WTC11 (cell line): Measurements from ENCODE around the gene CTIF.

ENCODE experiments used
- ATF1 ChIP-seq: sonication (generic); formaldehyde crosslinking; IDR thresholded peaks from 2 replicates; pipeline ENCODE4 v1.8.1; 2023; ENCODE audit warnings: mild to moderate bottlenecking, moderate library complexity, missing genetic modification reagents
- CREB1 ChIP-seq: sonication (generic); formaldehyde crosslinking; IDR thresholded peaks from 2 replicates; pipeline ENCODE4 v1.8.0; 2023; ENCODE audit warnings: mild to moderate bottlenecking, missing genetic modification reagents
- CREM ChIP-seq: sonication (generic); formaldehyde crosslinking; IDR thresholded peaks from 2 replicates; pipeline ENCODE4 v1.8.1; 2022; ENCODE audit warnings: mild to moderate bottlenecking, missing genetic modification reagents, moderate library complexity
- CTCF ChIP-seq: fragments of 200-600 bp; IDR thresholded peaks from 2 replicates; pipeline ENCODE4 v1.8.0; 2022; ENCODE audit warnings: antibody characterized with exemption
- ELF4 ChIP-seq: sonication (generic); formaldehyde crosslinking; IDR thresholded peaks from 2 replicates; pipeline ENCODE4 v1.8.1; 2022; ENCODE audit warnings: low read depth, mild to moderate bottlenecking, moderate library complexity, missing genetic modification reagents
- EMX1 ChIP-seq: fragments of 250-450 bp; sonication (Bioruptor Pico); IDR thresholded peaks from 2 replicates; pipeline ENCODE4 v1.8.0; 2021; ENCODE audit warnings: mild to moderate bottlenecking
- FOXP4 ChIP-seq: sonication (generic); formaldehyde crosslinking; IDR thresholded peaks from 2 replicates; pipeline ENCODE4 v1.8.0; 2022; ENCODE audit warnings: mild to moderate bottlenecking, missing genetic modification reagents
- NR2C2 ChIP-seq: sonication (generic); formaldehyde crosslinking; IDR thresholded peaks from 2 replicates; pipeline ENCODE4 v1.8.0; 2022; ENCODE audit warnings: mild to moderate bottlenecking, missing genetic modification reagents
- TCF7 ChIP-seq: sonication (generic); formaldehyde crosslinking; IDR thresholded peaks from 2 replicates; pipeline ENCODE4 v1.8.0; 2022; ENCODE audit warnings: mild to moderate bottlenecking, low read depth, missing genetic modification reagents, moderate library complexity
- USF2 ChIP-seq: sonication (generic); formaldehyde crosslinking; IDR thresholded peaks from 2 replicates; pipeline ENCODE4 v1.8.1; 2023; ENCODE audit warnings: mild to moderate bottlenecking, missing genetic modification reagents, moderate library complexity
- TF ChIP-seq, protein P1 (sequence below): sonication (generic); formaldehyde crosslinking; IDR thresholded peaks from 2 replicates; pipeline ENCODE4 v1.8.1; 2022; ENCODE audit warnings: mild to moderate bottlenecking, missing genetic modification reagents, moderate library complexity, borderline replicate concordance
- TF ChIP-seq, protein P2 (sequence below): sonication (generic); formaldehyde crosslinking; IDR thresholded peaks from 2 replicates; pipeline ENCODE4 v1.8.1; 2022; ENCODE audit warnings: low read depth, missing genetic modification reagents, borderline replicate concordance
- TF ChIP-seq, protein P3 (sequence below): fragments of 250-450 bp; sonication (Bioruptor Pico); IDR thresholded peaks from 2 replicates; pipeline ENCODE4 v1.9.0; 2021; ENCODE audit warnings: mild to moderate bottlenecking
- TF ChIP-seq, protein P4 (sequence below): fragments of 250-450 bp; sonication (Bioruptor Pico); IDR thresholded peaks from 2 replicates; pipeline ENCODE4 v1.9.0; 2021; ENCODE audit warnings: mild to moderate bottlenecking

DNA sequence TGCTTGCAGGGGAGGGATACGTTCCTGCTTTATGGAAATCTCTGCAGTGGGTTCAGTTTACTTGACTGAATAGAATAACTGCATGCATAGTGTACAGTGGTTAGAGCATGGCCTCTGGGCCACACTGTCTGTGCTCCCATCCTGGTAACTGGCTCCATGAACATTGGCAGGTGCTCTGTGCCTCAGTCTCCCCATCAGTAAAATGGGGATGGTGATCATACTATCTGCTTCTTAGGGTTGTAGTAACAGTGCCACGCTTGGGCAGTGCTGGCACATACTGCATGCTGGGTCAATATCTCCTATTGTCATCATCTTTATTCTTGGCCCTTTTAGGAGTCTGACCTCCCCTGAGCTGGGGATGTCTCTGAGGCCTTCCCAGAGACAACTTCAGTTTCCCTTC, 117.3 kb downstream of the CTIF start:
- TF ChIP-seq, protein P1, sequence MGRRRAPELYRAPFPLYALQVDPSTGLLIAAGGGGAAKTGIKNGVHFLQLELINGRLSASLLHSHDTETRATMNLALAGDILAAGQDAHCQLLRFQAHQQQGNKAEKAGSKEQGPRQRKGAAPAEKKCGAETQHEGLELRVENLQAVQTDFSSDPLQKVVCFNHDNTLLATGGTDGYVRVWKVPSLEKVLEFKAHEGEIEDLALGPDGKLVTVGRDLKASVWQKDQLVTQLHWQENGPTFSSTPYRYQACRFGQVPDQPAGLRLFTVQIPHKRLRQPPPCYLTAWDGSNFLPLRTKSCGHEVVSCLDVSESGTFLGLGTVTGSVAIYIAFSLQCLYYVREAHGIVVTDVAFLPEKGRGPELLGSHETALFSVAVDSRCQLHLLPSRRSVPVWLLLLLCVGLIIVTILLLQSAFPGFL (CRISPR knock-in tag), result no peak
- no peak for TF ChIP-seq USF2 (CRISPR knock-in tag)
- TF ChIP-seq FOXP4 (CRISPR knock-in tag), result no peak
- no peak for TF ChIP-seq CTCF
- TF ChIP-seq, protein P2, sequence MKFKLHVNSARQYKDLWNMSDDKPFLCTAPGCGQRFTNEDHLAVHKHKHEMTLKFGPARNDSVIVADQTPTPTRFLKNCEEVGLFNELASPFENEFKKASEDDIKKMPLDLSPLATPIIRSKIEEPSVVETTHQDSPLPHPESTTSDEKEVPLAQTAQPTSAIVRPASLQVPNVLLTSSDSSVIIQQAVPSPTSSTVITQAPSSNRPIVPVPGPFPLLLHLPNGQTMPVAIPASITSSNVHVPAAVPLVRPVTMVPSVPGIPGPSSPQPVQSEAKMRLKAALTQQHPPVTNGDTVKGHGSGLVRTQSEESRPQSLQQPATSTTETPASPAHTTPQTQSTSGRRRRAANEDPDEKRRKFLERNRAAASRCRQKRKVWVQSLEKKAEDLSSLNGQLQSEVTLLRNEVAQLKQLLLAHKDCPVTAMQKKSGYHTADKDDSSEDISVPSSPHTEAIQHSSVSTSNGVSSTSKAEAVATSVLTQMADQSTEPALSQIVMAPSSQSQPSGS (CRISPR knock-in tag), result no peak
- TF ChIP-seq CREM (CRISPR knock-in tag), result no peak
- TF ChIP-seq ATF1 (CRISPR knock-in tag), result no peak
- TF ChIP-seq EMX1, result no peak
- TF ChIP-seq ELF4 (CRISPR knock-in tag), result no peak
- no peak for TF ChIP-seq CREB1
- TF ChIP-seq TCF7 (CRISPR knock-in tag), result no peak
- TF ChIP-seq, protein P3, sequence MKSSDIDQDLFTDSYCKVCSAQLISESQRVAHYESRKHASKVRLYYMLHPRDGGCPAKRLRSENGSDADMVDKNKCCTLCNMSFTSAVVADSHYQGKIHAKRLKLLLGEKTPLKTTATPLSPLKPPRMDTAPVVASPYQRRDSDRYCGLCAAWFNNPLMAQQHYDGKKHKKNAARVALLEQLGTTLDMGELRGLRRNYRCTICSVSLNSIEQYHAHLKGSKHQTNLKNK (CRISPR knock-in tag), result no peak
- TF ChIP-seq NR2C2 (CRISPR knock-in tag), result no peak
- TF ChIP-seq, protein P4, sequence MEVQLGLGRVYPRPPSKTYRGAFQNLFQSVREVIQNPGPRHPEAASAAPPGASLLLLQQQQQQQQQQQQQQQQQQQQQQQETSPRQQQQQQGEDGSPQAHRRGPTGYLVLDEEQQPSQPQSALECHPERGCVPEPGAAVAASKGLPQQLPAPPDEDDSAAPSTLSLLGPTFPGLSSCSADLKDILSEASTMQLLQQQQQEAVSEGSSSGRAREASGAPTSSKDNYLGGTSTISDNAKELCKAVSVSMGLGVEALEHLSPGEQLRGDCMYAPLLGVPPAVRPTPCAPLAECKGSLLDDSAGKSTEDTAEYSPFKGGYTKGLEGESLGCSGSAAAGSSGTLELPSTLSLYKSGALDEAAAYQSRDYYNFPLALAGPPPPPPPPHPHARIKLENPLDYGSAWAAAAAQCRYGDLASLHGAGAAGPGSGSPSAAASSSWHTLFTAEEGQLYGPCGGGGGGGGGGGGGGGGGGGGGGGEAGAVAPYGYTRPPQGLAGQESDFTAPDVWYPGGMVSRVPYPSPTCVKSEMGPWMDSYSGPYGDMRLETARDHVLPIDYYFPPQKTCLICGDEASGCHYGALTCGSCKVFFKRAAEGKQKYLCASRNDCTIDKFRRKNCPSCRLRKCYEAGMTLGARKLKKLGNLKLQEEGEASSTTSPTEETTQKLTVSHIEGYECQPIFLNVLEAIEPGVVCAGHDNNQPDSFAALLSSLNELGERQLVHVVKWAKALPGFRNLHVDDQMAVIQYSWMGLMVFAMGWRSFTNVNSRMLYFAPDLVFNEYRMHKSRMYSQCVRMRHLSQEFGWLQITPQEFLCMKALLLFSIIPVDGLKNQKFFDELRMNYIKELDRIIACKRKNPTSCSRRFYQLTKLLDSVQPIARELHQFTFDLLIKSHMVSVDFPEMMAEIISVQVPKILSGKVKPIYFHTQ (CRISPR knock-in tag), result no peak
